Panc1 (cell line): ENCODE data around the gene NEGR1. TPM values are rescaled to one million over a fixed set of nuclear protein-coding genes. Genes with fewer than 3 reads are reported as not detected.

ENCODE experiments used
- ATAC-seq: fragments of 200-7000 bp; cut with Tn5 transposase; 2 replicates; pipeline ENCODE4 v1.9.1; 2020; ENCODE audit warnings: mild to moderate bottlenecking, moderate library complexity
- BruUV-seq: library from RNA; stranded (reverse); fragments of 400-500 nt; replicated peaks from 2 replicates; lab custom pipeline; 2021; lab: Mats Ljungman, UMichigan
- CTCF ChIA-PET: fragments of 300-600 bp; sonication (Branson Sonifier 250); formaldehyde crosslinking; loops from one replicate; lab custom pipeline; 2022; ENCODE audit warnings: antibody characterized with exemption; lab: Charles Lee
- POLR2A ChIA-PET: fragments of 300-600 bp; sonication (Branson Sonifier 250); formaldehyde crosslinking; loops from one replicate; lab custom pipeline; 2022; ENCODE audit warnings: antibody characterized with exemption; lab: Charles Lee
- DNase-seq: peaks from one replicate; pipeline ENCODE4 v3.0.0-alpha.2; 2010; ENCODE audit warnings: low read depth, low spot score
- H3K27ac ChIP-seq: 2 replicates; pipeline ENCODE4 v1.5.1; 2011; ENCODE audit warnings: mild to moderate bottlenecking, low read length, inconsistent platforms
- H3K27me3 ChIP-seq: fragments of 200-500 bp; sonication (Bioruptor generic); 2 replicates; pipeline ENCODE4 v1.6.0; 2014; ENCODE audit warnings: low read length, inconsistent platforms; ENCODE audit not compliant: control insufficient read depth, insufficient read depth
- H3K36me3 ChIP-seq: fragments of 200-500 bp; sonication (Bioruptor generic); 2 replicates; pipeline ENCODE4 v1.5.1; 2014; ENCODE audit warnings: inconsistent platforms, mild to moderate bottlenecking, low read length, moderate library complexity; ENCODE audit not compliant: control insufficient read depth, insufficient read depth
- H3K4me1 ChIP-seq: 2 replicates; pipeline ENCODE4 v1.5.1; 2011; ENCODE audit warnings: inconsistent platforms, mild to moderate bottlenecking, low read length, moderate library complexity; ENCODE audit not compliant: control insufficient read depth, insufficient read depth
- H3K4me3 ChIP-seq, 2 experiments: 2 replicates each; pipeline ENCODE4 v1.5.1; 2011 to 2012; ENCODE audit warnings: low read depth in 2 of 2, low read length in 2 of 2, mild to moderate bottlenecking in 2 of 2, inconsistent platforms in 1 of 2, moderate library complexity in 1 of 2
- H3K9me3 ChIP-seq: fragments of 200-500 bp; sonication (Bioruptor generic); 2 replicates; pipeline ENCODE4 v1.5.1; 2014; ENCODE audit warnings: low read depth, mild to moderate bottlenecking, inconsistent platforms, low read length, moderate library complexity; ENCODE audit not compliant: control insufficient read depth, insufficient read depth
- CTCF ChIP-seq: fragments of 450-650 bp; IDR thresholded peaks from 2 replicates; pipeline ENCODE4 v1.5.1; 2017; ENCODE audit warnings: mild to moderate bottlenecking
- POLR2AphosphoS5 ChIP-seq: IDR thresholded peaks from 2 replicates; pipeline ENCODE4 v1.6.1; 2012; ENCODE audit warnings: mild to moderate bottlenecking, low read depth, low read length, moderate library complexity
- REST ChIP-seq, 2 experiments: IDR thresholded peaks; 2 replicates each; pipeline ENCODE4 v1.6.1; 2011 to 2012; ENCODE audit warnings: low read depth in 2 of 2, control low read depth in 1 of 2, low read length in 1 of 2, mild to moderate bottlenecking in 1 of 2, moderate library complexity in 1 of 2; ENCODE audit not compliant: insufficient read depth in 1 of 2
- SIN3A ChIP-seq: IDR thresholded peaks from 2 replicates; pipeline ENCODE4 v1.6.1; 2012; ENCODE audit warnings: low read depth, mild to moderate bottlenecking, low read length, moderate library complexity, borderline replicate concordance; ENCODE audit not compliant: insufficient read depth
- TCF7L2 ChIP-seq: IDR thresholded peaks from 2 replicates; pipeline ENCODE4 v1.6.1; 2011; ENCODE audit warnings: mild to moderate bottlenecking, low read depth, low read length, inconsistent platforms
- in situ Hi-C: cut with HindIII; loops from 2 replicates; pipeline ENCODE4 v1.10.0; 2016; ENCODE audit warnings: low sequenced_read_pairs, low pct_unique_long_range_greater_than_20kb
- intact Hi-C: fragments of 100-400 bp; cut with micrococcal nuclease; formaldehyde crosslinking; loops from one replicate; pipeline ENCODE4 v1.10.0; 2022; ENCODE audit not compliant: unreplicated experiment
- total RNA-seq: library from RNA; stranded (reverse); gene quantifications from one replicate; pipeline ENCODE4 v1.2.1, GENCODE V29; 2021; ENCODE audit not compliant: unreplicated experiment

Gene NEGR1
- total RNA-seq, 1 experiment from 2014 or later = 2.7 TPM

DNA sequence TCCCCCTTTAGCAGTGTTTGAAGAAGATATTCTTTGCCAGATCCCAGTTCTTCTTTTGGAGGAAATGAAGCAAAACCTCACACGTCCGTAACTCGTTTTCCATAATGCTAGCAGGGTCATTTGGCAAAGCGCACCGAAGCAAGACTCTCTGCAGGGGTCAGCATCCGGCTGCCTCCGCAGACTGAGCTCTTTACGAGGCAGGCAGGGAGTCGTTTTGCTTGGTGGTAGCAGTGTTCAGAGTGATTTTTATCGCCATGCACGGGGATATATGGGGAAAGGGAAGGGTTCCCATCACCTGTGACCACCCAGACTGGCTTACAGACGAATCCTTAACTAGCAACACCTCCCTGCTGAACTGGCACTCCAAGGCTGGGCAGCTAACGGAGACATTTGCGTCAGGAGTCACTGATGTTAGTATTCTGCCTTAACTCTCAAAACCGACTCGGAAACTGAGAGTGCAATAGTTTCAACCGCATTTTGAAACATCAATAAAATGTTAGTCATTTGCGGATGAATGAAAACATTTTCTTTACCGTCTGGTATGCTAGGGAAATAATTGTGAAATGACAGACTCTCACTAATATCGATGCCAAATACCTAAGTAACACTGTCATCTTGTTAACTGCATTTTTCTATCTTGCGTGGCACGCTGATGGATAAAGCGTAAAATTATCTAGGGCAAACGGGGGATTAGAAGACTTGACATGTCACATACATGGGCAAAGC lies 2.2 kb upstream of the NEGR1 start:
- peaks cover 17% of the 10 kb centered on the region for H3K4me1 ChIP-seq
- H3K9me3 ChIP-seq = no peaks in the 10 kb centered on the region
- ChIA-PET POLR2A (interaction anchor here (0.6 to 0.7 kb wide), 3 partner anchors 153 to 1233 kb away, joined by 3 to 4 read pairs (median 3); partner anchors contain the start of gene ZRANB2), CTCF (interaction anchor here (0.6 to 0.7 kb wide), 3 partner anchors 206 to 897 kb away, joined by 3 to 7 read pairs (median 5); no protein-coding TSS in a partner anchor)
- ATAC-seq = peak; percentile 36
- H3K27ac ChIP-seq = peak overlapping the region; percentile 86
- DNase-seq = peak; percentile 65
- TF ChIP-seq TCF7L2 (no peak; the same call in 1 of the 2 replicates), CTCF (peak; percentile 18; the same call in 1 of the 2 replicates)
- no peaks in the 10 kb centered on the region for H3K36me3 ChIP-seq
- no TSS peak for BruUV-seq
- intact Hi-C loops (no loop called here), in situ Hi-C loops (no loop called here)
- H3K27me3 ChIP-seq = no peaks in the 10 kb centered on the region
- H3K4me3 ChIP-seq = peak overlapping the region; percentile 80 to 96

DNA sequence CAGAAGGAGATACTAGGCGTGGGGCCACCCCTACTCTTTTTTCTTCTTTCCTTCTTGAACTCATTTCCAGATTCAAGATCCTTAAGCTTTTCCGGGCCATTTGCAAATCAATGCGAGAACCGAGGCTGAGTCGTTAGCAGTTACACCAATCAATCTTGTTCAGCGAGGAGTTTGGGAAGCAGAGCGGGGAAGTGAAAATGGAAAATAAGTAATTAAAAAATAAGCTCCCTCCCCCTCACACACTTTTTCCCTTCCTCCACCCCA lies 1.7 kb upstream of the NEGR1 start:
- CTCF ChIA-PET = interaction anchor here (0.6 kb wide), 1 partner anchor 897 kb away, joined by 5 read pairs; no protein-coding TSS in a partner anchor
- no peak for TF ChIP-seq CTCF
- TF ChIP-seq SIN3A = no peak
- no peak for TF ChIP-seq POLR2AphosphoS5
- no peak for TF ChIP-seq REST (IDR thresholded peaks at IDR 0.05; ENCODE audit: insufficient read depth in 1 of 2, low read depth in 2 of 2, low read length in 1 of 2)
- TF ChIP-seq TCF7L2 = no peak
- ATAC-seq = peak; percentile 18
- no TSS peak for BruUV-seq
- Histone ChIP-seq H3K36me3 (no peaks in the 10 kb centered on the region), H3K4me1 (peaks cover 17% of the 10 kb centered on the region), H3K27me3 (no peaks in the 10 kb centered on the region), H3K4me3 (peak overlapping the region; percentile 80 to 96), H3K9me3 (no peaks in the 10 kb centered on the region), H3K27ac (peak overlapping the region; percentile 86)
- POLR2A ChIA-PET = interaction anchor here (0.6 to 0.7 kb wide), 3 partner anchors 153 to 1233 kb away, joined by 3 to 4 read pairs (median 3); partner anchors contain the start of gene ZRANB2
- in situ Hi-C loops (no loop called here), intact Hi-C loops (no loop called here)
- peak; percentile 59 for DNase-seq
